ENCODE results near the gene KRTAP21-3. TPM values are rescaled to one million over a fixed set of nuclear protein-coding genes. Genes with fewer than 3 reads are reported as not detected.

KRTAP21-3 gene
- total RNA-seq, 1 donor from 2014 or later, result not detected

- intact Hi-C loops (cut with DNase I), result no loop called here
- Histone ChIP-seq H3K27ac (no peak overlapping the region), H3K9me3 (no peaks in the 10 kb centered on the region), H3K36me3 (no peaks in the 10 kb centered on the region), H3K4me3 (no peak overlapping the region), H3K27me3 (no peaks in the 10 kb centered on the region), H3K4me1 (no peaks in the 10 kb centered on the region)
- TF ChIP-seq CTCF (IDR thresholded peaks at IDR 0.05), result no peak
- no peak for TF ChIP-seq POLR2AphosphoS5 (IDR thresholded peaks at IDR 0.05; ENCODE audit: insufficient read depth in 1 of 2, low read depth in 1 of 2)
- no peak for TF ChIP-seq POLR2A (IDR thresholded peaks at IDR 0.05)
- DNase-seq (ENCODE audit: extremely low spot score in 2 of 2), result no peak
Observed at GRCh38 chr21:30674312-30674711, 44.3 kb downstream of the KRTAP21-3 start.

- Histone ChIP-seq H3K36me3 (no peaks in the 10 kb centered on the region), H3K9me3 (no peaks in the 10 kb centered on the region), H3K27me3 (no peaks in the 10 kb centered on the region), H3K4me1 (no peaks in the 10 kb centered on the region), H3K4me3 (no peak overlapping the region), H3K27ac (no peak overlapping the region)
- no peak for TF ChIP-seq POLR2A (IDR thresholded peaks at IDR 0.05)
- TF ChIP-seq CTCF (IDR thresholded peaks at IDR 0.05), result no peak
- TF ChIP-seq POLR2AphosphoS5 (IDR thresholded peaks at IDR 0.05; ENCODE audit: insufficient read depth in 1 of 2, low read depth in 1 of 2), result no peak
- DNase-seq (ENCODE audit: extremely low spot score in 2 of 2), result no peak
- intact Hi-C loops (cut with DNase I), result no loop called here
Observed at GRCh38 chr21:30672985-30673650, 45.5 kb downstream of the KRTAP21-3 start.

GRCh38 chr21:30668776-30669175 is 49.8 kb downstream of the KRTAP21-3 start:
- Histone ChIP-seq H3K27me3 (no peaks in the 10 kb centered on the region), H3K27ac (no peak overlapping the region), H3K4me1 (no peaks in the 10 kb centered on the region), H3K9me3 (no peaks in the 10 kb centered on the region), H3K4me3 (no peak overlapping the region), H3K36me3 (no peaks in the 10 kb centered on the region)
- intact Hi-C loops (cut with DNase I), result no loop called here
- TF ChIP-seq CTCF (IDR thresholded peaks at IDR 0.05), result no peak
- no peak for TF ChIP-seq POLR2AphosphoS5 (IDR thresholded peaks at IDR 0.05; ENCODE audit: insufficient read depth in 1 of 2, low read depth in 1 of 2)
- no peak for TF ChIP-seq POLR2A (IDR thresholded peaks at IDR 0.05)
- no peak for DNase-seq (ENCODE audit: extremely low spot score in 2 of 2)

Small RNA genes within 50 kb of the gene (small RNA-seq; reads per million reads assigned to genes)
- gene AP000244.1, result not detected
- gene KRTAP21-3, result not detected

Other genes starting within 250 kb of the KRTAP21-3 start
- not detected for gene KRTAP19-1, start 238.4 kb downstream of the KRTAP21-3 start, total RNA-seq
- not detected for gene KRTAP19-2, start 231.3 kb downstream of the KRTAP21-3 start, total RNA-seq
- gene KRTAP19-3, start 226.8 kb downstream of the KRTAP21-3 start, total RNA-seq, result not detected
- not detected for gene KRTAP19-4, start 221.6 kb downstream of the KRTAP21-3 start, total RNA-seq
- not detected for gene KRTAP19-5, start 216.6 kb downstream of the KRTAP21-3 start, total RNA-seq
- gene KRTAP19-6, start 176.9 kb downstream of the KRTAP21-3 start, total RNA-seq, result not detected
- not detected for gene KRTAP19-7, start 157.5 kb downstream of the KRTAP21-3 start, total RNA-seq
- gene KRTAP22-2, start 128.4 kb downstream of the KRTAP21-3 start, total RNA-seq, result not detected
- not detected for gene KRTAP6-3, start 126.3 kb downstream of the KRTAP21-3 start, total RNA-seq
- gene KRTAP6-2, start 119.9 kb downstream of the KRTAP21-3 start, total RNA-seq, result not detected
- not detected for gene KRTAP22-1, start 117.7 kb downstream of the KRTAP21-3 start, total RNA-seq
- gene KRTAP6-1, start 104.8 kb downstream of the KRTAP21-3 start, total RNA-seq, result not detected
- not detected for gene KRTAP20-1, start 102.4 kb downstream of the KRTAP21-3 start, total RNA-seq
- not detected for gene KRTAP20-4, start 98.2 kb downstream of the KRTAP21-3 start, total RNA-seq
- gene KRTAP20-2, start 83.6 kb downstream of the KRTAP21-3 start, total RNA-seq, result not detected
- not detected for gene KRTAP20-3, start 75.9 kb downstream of the KRTAP21-3 start, total RNA-seq
- gene KRTAP21-2, start 28.5 kb upstream of the KRTAP21-3 start, total RNA-seq, result not detected
- not detected for gene KRTAP21-1, start 36.7 kb upstream of the KRTAP21-3 start, total RNA-seq
- gene KRTAP8-1, start 94.5 kb upstream of the KRTAP21-3 start, total RNA-seq, result not detected
- gene KRTAP7-1, start 111.0 kb upstream of the KRTAP21-3 start, total RNA-seq, result not detected
- not detected for gene KRTAP11-1, start 162.8 kb upstream of the KRTAP21-3 start, total RNA-seq